NCI-H2227 (cell line): ENCODE data around the gene MYL6B.

ENCODE experiments used
- DNase-seq: peaks from one replicate; lab custom pipeline; 2025; ENCODE audit not compliant: unreplicated experiment; lab: John Stamatoyannopoulos, UW

Gene MYL6B

GRCh38 chr12:56204275-56204674, 51.9 kb downstream of the MYL6B start:
- no peak for DNase-seq

- DNase-seq = no peak
These were observed 53.1 kb downstream of the MYL6B start for GRCh38 chr12:56205445-56205844.

GRCh38 chr12:56206452-56207166, 54.2 kb downstream of the MYL6B start:
- DNase-seq = peak; percentile 54
